CD4-positive, alpha-beta T cell treated with Interferon alpha-2 for 1 hour (primary cell): ENCODE data around the gene CRTAC1.

ENCODE experiments used
- DNase-seq, 2 donors: peaks; one replicate each; pipeline ENCODE4 v3.0.0-alpha.2; 2020 to 2022

CRTAC1 gene

DNA sequence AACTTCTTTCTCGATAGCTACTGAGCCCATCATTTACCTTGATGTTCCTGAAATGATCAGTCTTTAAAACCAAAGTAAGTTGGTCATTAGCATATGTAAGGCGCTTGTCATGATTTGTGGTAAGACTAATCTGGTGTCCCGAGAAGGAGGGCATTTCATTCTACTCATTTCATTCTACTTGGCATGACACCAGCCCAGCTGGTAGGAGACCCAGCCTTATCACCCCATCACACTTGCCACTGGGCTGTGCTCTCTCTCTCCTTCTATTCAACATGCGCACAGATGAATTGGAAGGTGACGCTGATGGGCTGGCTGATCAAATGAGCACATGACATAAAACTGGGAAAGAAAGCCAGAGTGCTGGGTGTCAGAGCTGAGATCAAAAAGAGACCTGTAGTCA is 65.7 kb downstream of the CRTAC1 start:
- no peak for DNase-seq

DNA sequence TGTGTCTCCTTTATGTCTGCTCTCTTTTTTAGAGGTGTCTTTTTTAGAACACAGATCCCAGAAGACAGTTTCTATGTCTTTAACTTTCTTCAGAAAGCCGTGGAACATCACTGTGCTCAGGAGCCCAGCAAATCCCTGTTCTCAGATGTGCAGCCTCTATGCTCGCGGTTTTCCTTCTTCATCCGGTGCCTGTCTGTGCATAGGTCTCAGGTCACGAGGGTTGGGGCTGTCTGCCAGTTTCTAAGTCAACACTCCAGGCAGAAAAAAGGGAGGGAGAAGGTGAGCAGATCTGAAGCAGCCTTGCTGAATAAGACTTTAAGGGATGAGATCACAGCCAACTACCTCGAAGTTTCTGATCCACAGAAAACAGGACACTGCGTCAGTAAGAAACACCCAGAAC is 68.5 kb downstream of the CRTAC1 start:
- no peak for DNase-seq

DNA sequence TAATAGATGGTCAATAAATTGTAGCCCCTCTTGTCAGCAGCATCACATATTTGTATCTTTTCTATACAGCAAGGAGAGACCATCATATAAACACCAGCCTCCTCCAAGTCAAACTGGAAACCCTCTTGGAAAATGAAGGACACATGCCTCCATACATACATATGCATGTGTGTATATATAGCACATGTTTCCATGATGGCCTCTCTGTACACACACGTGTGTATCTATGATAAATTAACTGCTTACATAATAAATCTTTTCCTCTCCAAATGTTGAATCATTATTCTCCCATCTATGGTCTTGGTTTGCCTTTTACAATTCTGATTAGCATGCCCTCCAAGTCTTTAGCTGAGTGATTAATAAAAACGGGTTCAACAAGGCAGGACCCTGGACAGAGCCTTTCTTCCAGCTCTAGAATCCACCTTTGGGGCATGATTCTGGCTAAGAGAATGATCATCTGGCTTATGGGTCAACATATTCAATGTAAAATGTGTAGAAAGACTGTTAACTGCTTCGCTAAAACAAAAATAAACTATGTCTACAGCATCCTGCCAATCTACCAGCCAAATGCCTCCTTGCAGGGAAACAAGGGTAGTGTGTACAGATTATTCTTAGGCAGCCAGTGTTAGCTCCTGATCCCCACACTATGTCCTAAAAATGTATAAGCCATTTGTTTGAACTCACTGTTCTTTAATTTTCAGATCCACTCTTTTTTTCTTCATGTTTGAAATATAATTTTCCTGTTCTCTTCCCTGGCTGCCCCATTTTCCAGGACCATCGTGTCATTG is 70.0 kb downstream of the CRTAC1 start:
- no peak for DNase-seq

DNA sequence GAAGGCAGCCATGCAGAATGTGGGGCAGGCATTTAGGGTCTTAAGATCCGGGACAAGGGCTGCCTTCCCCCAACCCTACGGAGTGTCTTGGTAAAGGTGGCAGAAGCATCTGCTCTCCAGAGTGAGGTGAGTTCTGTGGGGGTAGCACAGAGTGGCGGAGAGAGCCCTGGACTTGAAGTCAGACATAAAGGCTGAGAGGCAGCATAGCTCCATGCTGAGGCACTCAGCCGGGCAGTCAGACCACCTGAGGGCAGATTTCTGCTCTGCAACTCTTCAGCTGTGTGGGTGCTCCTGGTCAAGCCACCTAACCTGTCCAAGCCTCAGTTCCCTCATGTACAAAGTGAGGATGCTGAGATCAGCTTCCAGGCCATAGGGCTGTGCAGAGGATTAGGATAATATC is 81.0 kb downstream of the CRTAC1 start:
- DNase-seq = no peak

DNA sequence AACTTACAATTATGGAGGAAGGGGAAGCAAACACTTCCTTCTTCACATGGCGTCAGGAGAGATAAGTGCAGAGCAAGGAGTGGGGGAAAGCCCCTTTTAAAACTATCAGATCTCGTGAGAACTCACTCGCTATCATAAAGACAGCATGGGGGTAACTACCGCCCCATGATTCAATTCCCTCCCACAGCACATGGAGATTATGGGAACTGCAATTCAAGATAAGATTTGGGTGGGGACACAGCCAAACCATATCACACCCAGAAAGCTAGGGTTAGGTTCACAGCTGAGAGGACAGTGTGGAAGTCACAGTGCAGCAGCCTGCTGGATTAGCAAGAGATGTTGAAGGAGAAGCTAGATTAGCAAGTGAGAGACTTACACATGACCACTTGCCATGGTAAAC is 81.6 kb downstream of the CRTAC1 start:
- DNase-seq = no peak

DNA sequence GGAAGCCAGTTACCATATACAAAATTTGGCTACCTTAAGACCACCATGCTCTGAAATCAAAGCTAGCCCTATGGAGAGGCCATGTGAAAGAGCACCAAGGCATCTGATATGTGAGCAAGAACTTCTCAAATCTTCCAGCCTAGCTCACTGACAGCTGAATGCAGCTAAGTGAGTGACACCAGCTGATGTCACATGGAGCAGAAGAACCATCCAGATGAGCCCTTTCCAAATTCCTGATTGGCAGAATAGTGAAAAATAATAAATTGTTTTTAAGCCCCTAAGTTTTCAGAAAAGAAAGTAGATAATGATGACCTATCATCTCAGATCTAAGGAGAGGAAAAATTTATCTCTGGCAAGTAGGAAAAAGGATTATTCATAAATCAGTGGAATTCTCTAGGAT is 85.6 kb downstream of the CRTAC1 start:
- DNase-seq = no peak

DNA sequence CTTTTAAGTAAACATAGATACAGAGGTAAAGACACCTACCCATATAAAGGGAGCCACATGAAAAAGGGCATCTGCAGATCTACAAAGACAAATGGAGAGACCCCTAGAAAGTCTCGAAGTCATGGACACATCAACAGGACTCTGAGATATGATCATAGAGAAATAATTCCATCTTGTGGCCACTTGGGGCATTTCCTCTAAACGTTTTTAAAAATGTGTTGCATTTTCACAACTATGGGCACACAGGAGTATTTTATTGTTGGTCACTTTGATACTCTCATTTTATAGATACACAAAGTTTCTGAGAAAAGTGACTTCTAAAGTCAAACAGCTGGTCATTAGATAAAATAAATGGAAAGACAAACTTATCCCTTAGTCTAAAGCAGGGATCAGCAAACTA is 87.1 kb downstream of the CRTAC1 start:
- peak in 1 of 2 donors; percentile 4 for DNase-seq

DNA sequence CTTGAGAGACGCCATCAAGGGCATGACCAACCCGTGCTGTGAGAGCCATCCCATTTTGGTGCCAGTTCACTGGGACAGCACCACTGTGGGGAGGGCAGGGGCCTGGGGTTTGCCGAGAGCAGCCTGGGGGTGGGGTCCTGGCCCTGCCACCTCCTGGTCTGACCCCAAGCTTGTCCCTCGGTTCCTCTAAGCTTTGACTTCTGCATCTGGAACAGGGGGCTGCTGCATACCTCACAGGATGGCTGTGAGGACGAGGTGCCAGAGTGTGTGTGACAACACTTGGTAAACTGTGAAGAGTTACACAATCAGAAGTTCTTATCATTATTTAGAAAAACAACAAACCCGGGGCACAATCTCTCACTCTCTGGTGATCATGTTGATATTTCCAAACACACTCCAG is 89.9 kb downstream of the CRTAC1 start:
- DNase-seq = no peak

DNA sequence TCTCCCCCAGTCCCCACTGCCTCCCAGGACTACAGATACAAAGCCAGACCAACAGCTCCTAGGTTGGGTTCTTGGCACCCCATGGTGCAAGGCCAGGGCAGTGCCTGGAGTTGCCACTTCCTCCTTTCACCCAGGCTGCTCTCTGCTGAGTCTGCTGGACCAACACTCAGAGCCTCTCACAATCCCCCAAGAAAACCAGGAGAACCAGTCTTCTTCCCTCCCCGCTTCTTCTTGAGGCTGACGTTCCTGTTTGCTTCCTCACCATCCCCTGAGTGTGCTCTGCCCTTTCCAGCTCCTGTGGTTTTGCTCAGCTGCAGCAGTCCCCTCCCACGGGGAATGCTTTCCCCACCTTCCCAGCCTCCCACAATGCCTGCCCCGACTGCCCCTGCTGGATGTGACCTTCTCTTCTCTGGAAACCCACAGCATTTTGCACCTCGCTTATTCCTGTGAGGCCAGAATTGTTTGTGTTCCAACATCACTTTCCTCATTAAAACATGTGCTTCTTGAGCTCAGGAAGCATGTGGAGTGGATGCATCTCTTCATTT is 90.9 kb downstream of the CRTAC1 start:
- DNase-seq = no peak

DNA sequence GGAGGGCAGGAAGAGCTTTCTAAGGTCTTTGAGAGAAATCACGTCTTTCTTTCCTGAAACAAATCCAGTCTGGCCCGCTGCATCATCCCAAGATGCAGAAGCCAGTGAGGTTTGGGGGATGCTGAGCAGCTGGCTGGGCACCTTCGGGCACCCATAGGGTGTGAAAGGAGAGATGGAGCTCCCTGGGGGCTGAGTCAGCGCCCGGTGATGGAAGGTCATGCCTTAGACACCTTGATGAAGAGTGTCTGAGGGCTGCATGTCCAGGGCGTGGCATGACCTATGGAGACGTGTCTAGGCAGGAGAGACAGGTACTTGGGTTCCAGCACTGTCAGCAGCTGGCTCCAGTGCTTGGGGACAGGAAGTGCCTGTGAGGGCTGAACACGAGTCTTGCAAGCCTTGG is 92.5 kb downstream of the CRTAC1 start:
- no peak for DNase-seq

DNA sequence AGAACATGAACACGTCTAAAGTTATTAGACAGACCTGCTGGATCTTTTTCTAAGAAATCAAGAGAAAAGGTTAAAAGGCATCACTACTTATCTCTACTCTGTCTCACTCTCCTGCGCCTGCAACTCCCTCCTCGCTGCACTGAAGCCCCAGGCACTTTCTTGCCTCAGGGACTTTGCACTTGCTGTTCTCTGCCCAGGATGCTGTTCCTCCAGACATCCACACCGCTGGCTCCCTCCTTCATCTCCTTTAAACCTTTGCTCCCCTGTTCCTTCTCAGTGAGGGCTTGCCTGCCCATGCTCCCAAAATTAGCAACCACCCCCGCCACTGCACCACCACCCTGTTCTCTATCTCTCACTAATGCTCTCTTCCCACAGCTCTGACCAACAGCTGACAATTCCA is 93.4 kb downstream of the CRTAC1 start:
- DNase-seq = no peak

DNA sequence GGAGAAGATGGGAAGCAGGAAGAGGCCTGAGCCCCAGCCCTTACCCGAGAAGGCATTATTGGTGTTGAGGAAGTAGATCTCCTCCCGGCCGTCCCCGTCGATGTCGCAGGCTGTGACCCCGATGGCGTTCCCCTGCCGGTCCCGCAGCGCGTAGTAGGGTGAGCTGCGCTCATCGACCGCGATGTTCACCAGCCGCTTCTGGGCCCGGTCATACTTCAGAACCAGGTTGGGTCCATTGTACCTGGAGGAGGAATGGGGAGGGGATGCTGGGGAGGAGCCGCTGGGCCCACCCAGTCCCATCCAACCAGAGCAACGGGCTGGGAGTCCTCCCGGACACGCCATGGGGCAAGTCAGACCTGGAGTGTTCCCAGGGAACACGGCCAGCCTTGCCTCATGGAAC is 94.3 kb downstream of the CRTAC1 start:
- no peak for DNase-seq

DNA sequence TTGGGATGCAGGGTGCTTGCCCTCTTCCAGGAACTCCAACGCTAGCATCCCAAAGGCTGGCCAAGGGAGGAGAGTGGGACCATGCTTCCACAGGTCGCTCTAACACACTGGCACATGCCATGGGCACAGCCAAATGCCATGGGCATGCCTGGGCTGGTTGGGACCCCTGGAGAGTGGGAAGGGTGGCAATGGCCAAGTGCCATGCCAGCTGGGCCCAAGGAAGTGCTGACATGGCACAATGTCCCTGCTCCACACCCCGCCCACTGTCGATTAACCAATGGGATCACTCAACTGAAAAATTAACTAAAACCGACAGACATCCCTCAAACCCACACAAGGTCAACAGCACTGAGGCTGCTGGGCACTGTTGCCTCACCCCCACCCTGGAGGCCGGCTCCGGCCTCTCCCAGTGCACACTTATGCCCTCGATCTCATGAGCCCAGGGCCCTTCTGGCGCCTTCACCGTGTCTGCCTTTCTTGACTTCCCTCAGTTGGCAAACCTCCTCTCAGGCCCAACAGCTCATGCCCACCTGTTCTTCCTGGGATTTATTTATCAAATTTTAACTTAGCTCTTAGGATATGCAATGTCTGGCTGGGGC is 97.4 kb downstream of the CRTAC1 start:
- DNase-seq = no peak

DNA sequence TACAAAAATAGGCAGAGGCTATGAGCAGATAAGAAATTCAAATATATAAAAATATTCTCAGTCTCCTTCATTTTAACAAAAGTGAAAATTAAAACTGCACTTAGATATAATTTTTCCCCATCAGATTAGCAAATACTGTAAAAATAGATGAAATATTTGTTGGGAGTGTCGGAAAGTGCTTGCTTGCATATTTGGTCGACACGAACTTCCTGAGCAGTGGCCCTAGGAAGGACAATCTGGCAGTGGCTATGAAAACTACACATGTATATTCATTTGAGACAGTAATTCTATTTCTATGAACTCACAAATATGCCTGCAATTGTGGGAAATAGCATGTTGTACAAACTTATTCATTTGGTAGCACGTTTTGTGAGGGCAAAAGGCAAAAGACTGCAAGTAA is 99.4 kb downstream of the CRTAC1 start:
- no peak for DNase-seq

DNA sequence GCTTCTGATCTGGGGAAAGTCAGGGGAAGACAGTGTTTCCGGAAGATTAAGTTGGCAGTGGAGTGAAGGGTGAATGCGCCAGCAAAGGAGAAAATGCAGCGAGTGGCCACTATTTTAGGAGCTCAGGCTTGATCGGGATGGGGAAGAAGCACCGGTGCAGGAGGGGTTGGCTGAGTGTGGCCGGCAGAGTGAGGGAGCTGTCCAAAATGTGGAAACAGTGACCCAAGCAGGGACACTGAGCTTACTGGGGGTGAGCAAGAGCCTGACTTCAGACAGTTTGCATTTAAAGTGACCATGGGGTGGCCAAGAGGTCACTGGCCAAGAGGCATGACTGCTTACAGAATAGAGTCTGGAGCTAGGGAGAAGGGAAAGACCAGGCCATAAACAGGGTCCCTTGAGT is 101.5 kb downstream of the CRTAC1 start:
- no peak for DNase-seq

DNA sequence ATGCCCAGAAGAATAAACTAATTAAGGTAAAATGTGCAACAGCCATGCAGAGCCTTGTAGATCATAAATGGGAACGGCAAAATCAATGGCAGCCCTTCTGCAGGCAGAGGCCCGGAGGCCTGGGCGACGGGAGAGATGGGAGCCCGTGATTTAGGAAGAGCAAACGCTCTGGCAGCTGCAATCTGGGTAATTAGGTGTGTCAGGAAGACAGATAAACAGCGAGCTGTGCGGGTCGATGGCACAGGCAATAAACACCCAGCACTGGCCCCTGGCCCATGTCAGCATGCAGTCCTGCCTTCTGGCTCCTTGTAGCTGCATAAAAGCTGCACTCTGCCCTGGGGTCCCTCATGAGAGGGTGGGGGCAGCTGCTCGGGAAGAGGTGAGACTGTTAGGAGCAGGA is 102.8 kb downstream of the CRTAC1 start:
- no peak for DNase-seq

DNA sequence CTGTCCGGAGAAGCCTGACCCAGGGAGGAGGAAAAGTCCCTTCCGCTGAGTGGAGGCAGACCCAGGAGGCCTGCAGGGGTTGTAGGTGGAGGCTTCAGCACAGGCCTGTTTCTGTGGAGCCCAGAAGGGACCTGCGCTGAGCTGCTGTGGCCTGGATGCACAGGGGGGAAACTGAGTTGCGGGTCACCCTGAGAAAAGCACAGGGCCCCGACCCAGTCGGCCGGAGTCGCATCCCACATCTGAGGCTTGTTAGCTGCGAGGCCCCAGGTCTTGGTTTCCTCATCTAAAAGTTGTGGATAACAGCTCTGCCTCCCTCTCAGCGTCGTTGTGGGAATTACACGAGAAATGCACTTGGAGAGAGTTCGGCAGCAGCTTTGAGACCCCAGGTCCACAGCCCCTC is 104.4 kb downstream of the CRTAC1 start:
- DNase-seq = no peak

DNA sequence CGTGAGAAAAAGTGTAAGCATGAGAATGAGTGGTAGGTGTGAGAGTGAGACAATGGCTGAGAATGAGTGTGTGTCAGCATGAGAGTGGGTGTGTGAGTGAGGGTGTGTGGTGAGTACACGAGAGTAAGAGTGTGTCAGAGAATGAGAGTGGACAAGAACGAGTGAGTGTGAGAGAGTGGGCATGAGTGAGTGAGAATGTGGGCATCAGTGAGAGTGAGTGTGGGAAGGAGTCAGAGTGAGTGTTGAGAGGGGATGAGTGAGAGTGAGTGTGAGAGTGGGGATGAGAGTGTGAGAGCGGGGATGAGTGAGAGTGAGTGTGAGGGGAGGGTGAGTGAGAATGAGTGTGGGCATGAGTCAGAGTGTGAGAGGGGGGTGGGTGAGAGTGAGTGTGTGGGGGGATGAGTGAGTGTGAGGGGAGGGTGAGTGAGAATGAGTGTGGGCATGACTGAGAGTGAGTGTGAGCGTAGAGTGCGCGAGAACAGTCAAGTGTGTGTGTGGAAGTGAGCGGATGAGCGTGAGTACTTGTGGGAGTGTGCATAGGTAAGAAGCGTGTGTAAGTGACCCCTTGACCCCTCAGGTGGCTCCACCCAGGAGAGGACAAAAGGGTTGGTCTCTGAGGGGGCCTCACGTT is 105.0 kb downstream of the CRTAC1 start:
- DNase-seq = no peak

DNA sequence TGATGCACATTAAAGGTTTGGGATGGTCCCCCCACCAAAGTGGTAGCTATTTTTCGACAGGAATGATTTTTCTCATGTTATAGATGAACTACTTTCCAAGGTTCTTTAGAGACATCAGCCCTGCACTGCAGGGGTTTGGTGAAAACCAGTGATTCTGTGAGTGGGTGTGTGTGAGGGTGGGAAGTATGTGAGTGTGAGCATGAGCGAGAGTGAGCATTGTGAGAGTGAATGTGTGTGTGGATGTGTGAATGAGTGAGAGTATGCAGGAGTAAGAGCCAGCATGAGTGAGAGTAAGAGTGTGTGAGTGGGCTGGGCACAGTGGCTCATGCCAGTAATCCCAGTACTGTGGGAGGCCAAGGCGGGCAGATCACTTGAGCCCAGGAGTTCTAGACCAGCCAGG is 105.7 kb downstream of the CRTAC1 start:
- no peak for DNase-seq

DNA sequence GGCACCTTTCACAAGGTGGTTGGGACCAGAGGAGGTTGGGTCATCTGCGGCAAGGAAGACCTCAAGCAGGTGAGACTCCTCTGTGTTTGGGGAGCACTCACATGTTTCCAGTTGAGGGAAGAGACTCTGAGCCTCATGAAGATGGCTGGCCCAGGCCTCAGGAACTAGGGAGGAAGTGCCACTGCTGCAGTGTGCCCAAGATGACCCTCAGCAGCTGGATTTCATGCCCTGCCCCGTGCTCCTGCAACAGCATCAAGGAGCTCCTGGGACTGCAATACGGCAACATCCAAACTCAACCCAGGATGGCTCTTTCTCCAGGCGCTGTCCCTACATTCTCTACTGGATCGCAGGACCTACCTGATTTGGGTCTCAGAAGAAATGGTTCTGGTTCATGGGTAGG is 106.9 kb downstream of the CRTAC1 start:
- no peak for DNase-seq

DNA sequence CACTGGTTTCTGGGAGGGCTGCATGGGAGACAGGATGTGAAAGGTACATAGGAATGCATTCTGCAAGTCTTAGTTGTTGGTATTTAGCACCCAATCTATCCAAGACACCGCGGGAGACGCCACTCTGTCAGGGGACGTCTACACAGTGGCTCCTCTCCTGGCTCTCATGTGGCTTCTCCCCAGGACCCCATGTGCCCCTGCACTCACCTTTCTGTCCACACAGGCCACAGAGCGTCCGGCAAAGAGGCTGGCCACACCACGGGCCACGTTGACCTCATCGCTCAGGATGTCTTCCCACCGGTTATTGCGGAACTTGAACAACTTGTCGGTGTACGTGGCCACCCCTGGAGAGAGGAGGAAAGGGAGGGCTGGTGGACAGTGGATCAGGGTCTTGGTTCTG is 107.4 kb downstream of the CRTAC1 start:
- DNase-seq = no peak

DNA sequence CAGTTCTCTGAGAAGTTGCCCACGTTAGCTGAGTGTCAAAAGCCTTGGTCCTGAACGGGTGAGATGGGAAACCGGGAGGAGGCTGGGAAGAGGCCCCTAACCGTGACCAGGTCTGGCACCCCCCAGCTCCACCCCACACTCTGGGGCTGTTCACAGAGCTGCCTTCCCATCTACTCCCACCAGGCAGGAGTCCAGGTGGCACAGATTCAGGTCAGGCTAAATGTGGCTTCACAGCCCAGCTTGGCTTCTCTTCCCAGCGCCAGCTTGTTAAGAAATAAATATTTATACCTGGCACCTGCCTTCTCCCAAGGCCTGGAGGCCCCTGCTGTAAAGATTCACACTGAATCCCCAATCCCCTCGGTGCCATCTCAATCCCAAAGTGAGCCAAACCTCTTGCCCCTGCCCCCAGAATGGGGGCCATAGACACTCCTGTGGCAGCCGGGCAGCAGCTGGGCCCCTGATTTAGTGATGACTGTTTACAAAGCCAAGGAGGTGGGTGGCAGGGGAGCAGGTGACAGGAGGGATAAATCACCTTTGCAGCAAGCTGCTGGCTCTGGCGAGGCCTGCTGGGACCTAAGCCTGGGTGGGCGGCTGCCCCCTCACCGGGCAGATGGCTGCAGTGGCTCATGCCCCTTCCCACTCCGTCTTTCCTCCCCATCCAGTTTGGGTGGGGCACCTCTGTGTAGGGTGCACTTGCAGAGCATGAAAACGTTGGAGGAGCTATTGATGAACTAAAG is 108.2 kb downstream of the CRTAC1 start:
- DNase-seq = no peak

DNA sequence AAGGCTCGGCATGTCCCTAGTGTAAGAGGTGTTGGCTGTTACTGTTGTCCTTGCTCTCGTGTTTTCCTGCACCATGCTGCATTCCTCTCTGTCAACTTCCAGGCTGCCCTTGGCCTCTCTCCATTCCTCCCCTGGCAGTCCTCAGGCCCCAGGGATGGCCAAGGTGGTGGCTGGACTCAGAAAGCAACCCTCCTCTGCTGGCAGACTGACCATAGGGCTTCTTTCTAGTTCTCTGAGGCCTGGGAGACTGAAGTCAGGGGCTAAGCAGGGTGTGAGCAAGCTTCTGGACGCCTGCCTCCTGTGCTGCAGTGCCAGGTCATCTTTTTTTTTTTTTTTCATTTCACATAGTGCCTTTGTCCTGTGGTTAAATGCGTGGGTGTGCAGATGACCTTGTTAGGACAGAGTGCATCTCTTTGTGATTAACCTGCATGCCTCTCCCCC is 108.8 kb downstream of the CRTAC1 start:
- no peak for DNase-seq
